Endothelial cell of umbilical vein (primary cell): ENCODE data around the gene CALY. TPM values are rescaled to one million over a fixed set of nuclear protein-coding genes. Genes with fewer than 3 reads are reported as not detected.

Experiments
- BruUV-seq: library from RNA; stranded (reverse); fragments of 400-500 nt; replicated peaks from 2 replicates; lab custom pipeline; 2021; lab: Mats Ljungman, UMichigan
- CTCF ChIA-PET: fragments of 300-600, 350-600 bp; sonication (Branson Sonifier 250); formaldehyde crosslinking; loops from one replicate; lab custom pipeline; 2021; ENCODE audit warnings: antibody characterized with exemption, inconsistent platforms; lab: Charles Lee
- POLR2A ChIA-PET: fragments of 300-600, 350-600 bp; sonication (Branson Sonifier 250); formaldehyde crosslinking; loops from one replicate; lab custom pipeline; 2021; ENCODE audit warnings: antibody characterized with exemption, inconsistent platforms; lab: Charles Lee
- DNase-seq: peaks from one replicate; pipeline ENCODE4 v3.0.0-alpha.2; 2011; ENCODE audit warnings: low read depth, low spot score
- FAIRE-seq: peaks from 2 replicates; lab custom pipeline; 2011; peaks lifted over from hg19 to GRCh38; lab: Jason Lieb, UNC
- H2AFZ ChIP-seq: 2 replicates; pipeline ENCODE4 v1.6.0; 2012; ENCODE audit warnings: low read depth, low read length, control low read depth, inconsistent platforms
- H3K27ac ChIP-seq: 2 replicates; pipeline ENCODE4 v1.5.1; 2011; ENCODE audit warnings: low read depth, mild to moderate bottlenecking, control low read depth, low read length, moderate library complexity; ENCODE audit not compliant: insufficient read depth
- H3K27me3 ChIP-seq, 2 experiments: 2 replicates each; pipeline versions ENCODE4 v1.6.0 to v1.6.1; 2011; ENCODE audit warnings: low read length in 2 of 2, mixed read lengths in 1 of 2; ENCODE audit not compliant: control insufficient read depth in 2 of 2, insufficient read depth in 2 of 2
- H3K36me3 ChIP-seq, 2 experiments: 2 replicates in 1 of 2; 3 replicates in 1 of 2; pipeline ENCODE4 v1.5.1; 2011; ENCODE audit warnings: low read length in 2 of 2, mild to moderate bottlenecking in 1 of 2, moderate library complexity in 1 of 2; ENCODE audit not compliant: control insufficient read depth in 2 of 2, insufficient read depth in 2 of 2; ENCODE audit errors: extremely low read depth in 1 of 2
- H3K4me1 ChIP-seq: 3 replicates; pipeline ENCODE4 v1.5.1; 2011; ENCODE audit warnings: mild to moderate bottlenecking, low read length; ENCODE audit not compliant: control insufficient read depth, insufficient read depth; ENCODE audit errors: extremely low read depth
- H3K4me2 ChIP-seq: 2 replicates; pipeline ENCODE4 v1.6.1; 2011; ENCODE audit warnings: low read length, control low read depth, mixed read lengths; ENCODE audit not compliant: insufficient read depth
- H3K4me3 ChIP-seq, 3 experiments: fragments of 200-600 bp in 1 of 3; sonication (generic), shearing (Covaris generic) in 1 of 3; replicated peaks in 1 of 3; 2 replicates each; pipeline ENCODE4 v1.5.1; 2011 to 2016; ENCODE audit warnings: control low read depth in 3 of 3, low read length in 3 of 3, mild to moderate bottlenecking in 2 of 3, inconsistent platforms in 1 of 3, low read depth in 1 of 3, moderate library complexity in 1 of 3; ENCODE audit not compliant: insufficient read depth in 1 of 3
- H3K79me2 ChIP-seq: 2 replicates; pipeline ENCODE4 v1.6.0; 2012; ENCODE audit warnings: low read length, inconsistent platforms; ENCODE audit not compliant: control insufficient read depth, insufficient read depth
- H3K9ac ChIP-seq: replicated peaks from 2 replicates; pipeline ENCODE3; 2011; ENCODE audit warnings: low read length, control low read depth; ENCODE audit not compliant: insufficient read depth; ENCODE audit errors: extremely low read depth
- H3K9me1 ChIP-seq: replicated peaks from 3 replicates; pipeline ENCODE4 v1.6.0; 2011; ENCODE audit warnings: mild to moderate bottlenecking, low read length; ENCODE audit not compliant: control insufficient read depth, insufficient read depth; ENCODE audit errors: extremely low read depth
- H3K9me3 ChIP-seq: replicated peaks from 2 replicates; pipeline ENCODE4 v1.5.1; 2012; ENCODE audit warnings: low read length, inconsistent platforms; ENCODE audit not compliant: control insufficient read depth, insufficient read depth
- H4K20me1 ChIP-seq: replicated peaks from 2 replicates; pipeline ENCODE3; 2011; ENCODE audit warnings: mild to moderate bottlenecking, low read length; ENCODE audit not compliant: control insufficient read depth, insufficient read depth; ENCODE audit errors: extremely low read depth
- CTCF ChIP-seq, 2 donors: IDR thresholded peaks; 1 replicate in 1 of 2; 2 replicates in 1 of 2; pipeline ENCODE4 v1.5.1; 2011; ENCODE audit warnings: low read length in 2 of 2, mild to moderate bottlenecking in 2 of 2, moderate library complexity in 2 of 2, control low read depth in 1 of 2, inconsistent platforms in 1 of 2, low read depth in 1 of 2; ENCODE audit not compliant: insufficient read depth in 1 of 2; ENCODE audit errors: extremely low read depth in 1 of 2
- EZH2 ChIP-seq: IDR thresholded peaks from 2 replicates; pipeline ENCODE4 v1.6.1; 2012; ENCODE audit warnings: borderline replicate concordance, low read depth, mild to moderate bottlenecking, moderate library complexity, low read length, inconsistent platforms; ENCODE audit not compliant: severe bottlenecking
- FOS ChIP-seq: IDR thresholded peaks from 2 replicates; pipeline ENCODE4 v1.6.1; 2011; ENCODE audit warnings: mild to moderate bottlenecking, low read length, moderate library complexity, borderline replicate concordance; ENCODE audit not compliant: insufficient read depth
- GATA2 ChIP-seq: IDR thresholded peaks from 2 replicates; pipeline ENCODE4 v1.7.0; 2011; ENCODE audit warnings: low read depth, mild to moderate bottlenecking, moderate library complexity, mixed read lengths, low read length; ENCODE audit not compliant: insufficient read length, insufficient read depth
- JUN ChIP-seq: IDR thresholded peaks from 2 replicates; pipeline ENCODE4 v1.6.1; 2011; ENCODE audit warnings: borderline replicate concordance, low read depth; ENCODE audit not compliant: insufficient read length, insufficient read depth
- MAX ChIP-seq: IDR thresholded peaks from 2 replicates; pipeline ENCODE4 v1.6.1; 2011; ENCODE audit not compliant: insufficient read depth, insufficient read length
- MYC ChIP-seq: IDR thresholded peaks from one replicate; pipeline ENCODE4 v1.6.1; 2011; ENCODE audit warnings: mild to moderate bottlenecking, low read depth, low read length
- POLR2A ChIP-seq: IDR thresholded peaks from 2 replicates; pipeline ENCODE4 v1.6.1; 2012; ENCODE audit warnings: low read depth, mild to moderate bottlenecking, control low read depth, low read length
- POLR2AphosphoS5 ChIP-seq: IDR thresholded peaks from 2 replicates; pipeline ENCODE4 v1.6.1; 2012; ENCODE audit warnings: low read depth, mild to moderate bottlenecking, control low read depth, low read length, moderate library complexity; ENCODE audit not compliant: insufficient read depth
- dilution Hi-C: fragments of 300-500 bp; cut with MboI; formaldehyde crosslinking; loops from one replicate; pipeline ENCODE4 v1.15.0; 2019; ENCODE audit warnings: low sequenced_read_pairs; ENCODE audit not compliant: extremely low pct_ligation_motif_present
- intact Hi-C: fragments of 100-400 bp; cut with micrococcal nuclease; formaldehyde crosslinking; loops from one replicate; pipeline ENCODE4 v1.10.0; 2022
- polyA plus RNA-seq, 4 experiments: library from polyadenylated mRNA; depleted of rRNA in 3 of 4; stranded (reverse) in 3 of 4; unstranded in 1 of 4; fragments of >200 nt; gene quantifications; 2 replicates each; pipeline versions ENCODE4 v1.2.1 to v1.2.3, GENCODE V29; 2011 to 2012; ENCODE audit warnings: missing spikeins in 1 of 4
- total RNA-seq: library from RNA; stranded (reverse); gene quantifications from 2 replicates; pipeline ENCODE4 v1.2.3, GENCODE V29; 2021

Gene CALY
- total and polyA plus RNA-seq, 2 donors (not counting 3 experiments of a cell fraction or from before 2014, with no cell fraction given), result not detected

GRCh38 chr10:133283931-133284330 is 52.8 kb downstream of the CALY start:
- H2AFZ ChIP-seq, result no peak overlapping the region
- TF ChIP-seq MYC, result no peak
- TF ChIP-seq FOS, result no peak
- no peak for TF ChIP-seq CTCF (IDR thresholded peaks at IDR 0.05; ENCODE audit: extremely low read depth in 1 of 2, insufficient read depth in 1 of 2, low read depth in 1 of 2, low read length in 2 of 2)
- TF ChIP-seq MAX, result no peak
- no peak overlapping the region for H3K4me3 ChIP-seq
- no peak overlapping the region for H3K4me2 ChIP-seq
- H3K4me1 ChIP-seq, result no peaks in the 10 kb centered on the region
- intact Hi-C loops, result no loop called here
- no TSS peak for BruUV-seq
- CTCF ChIA-PET, result interaction anchor here (1.0 kb wide), 1 partner anchor 9 kb away, joined by 3 read pairs; no protein-coding TSS in a partner anchor
- dilution Hi-C loops, result no loop called here
- H3K27me3 ChIP-seq, result no peaks in the 10 kb centered on the region
- H3K79me2 ChIP-seq, result no peaks in the 10 kb centered on the region
- no peak for FAIRE-seq
- DNase-seq, result no peak
- no peaks in the 10 kb centered on the region for H3K9me1 ChIP-seq
- H3K9ac ChIP-seq, result no peak overlapping the region
- no peaks in the 10 kb centered on the region for H4K20me1 ChIP-seq
- H3K36me3 ChIP-seq, result peaks cover 7 to 43% of the 10 kb centered on the region in 2 experiments
- no peak overlapping the region for H3K27ac ChIP-seq
- H3K9me3 ChIP-seq, result no peaks in the 10 kb centered on the region
- POLR2A ChIA-PET, result no interaction called here

- Histone ChIP-seq H4K20me1 (no peaks in the 10 kb centered on the region), H3K9ac (no peak overlapping the region), H3K27me3 (no peaks in the 10 kb centered on the region), H3K9me3 (no peaks in the 10 kb centered on the region), H3K4me1 (no peaks in the 10 kb centered on the region), H3K36me3 (peaks cover 7 to 39% of the 10 kb centered on the region in 2 experiments), H2AFZ (no peak overlapping the region), H3K4me2 (no peak overlapping the region), H3K27ac (no peak overlapping the region), H3K79me2 (no peaks in the 10 kb centered on the region), H3K4me3 (no peak overlapping the region), H3K9me1 (no peaks in the 10 kb centered on the region)
- no peak for FAIRE-seq
- TF ChIP-seq POLR2AphosphoS5 (no peak), CTCF (IDR thresholded peaks at IDR 0.05; ENCODE audit: extremely low read depth in 1 of 2, insufficient read depth in 1 of 2, low read depth in 1 of 2, low read length in 2 of 2) (no peak), EZH2 (no peak), GATA2 (no peak), MYC (no peak), FOS (no peak), POLR2A (no peak), MAX (no peak), JUN (no peak)
- ChIA-PET POLR2A (no interaction called here), CTCF (no interaction called here)
- no peak for DNase-seq
- intact Hi-C loops, result no loop called here
- BruUV-seq, result no TSS peak
- dilution Hi-C loops, result no loop called here
Observed at GRCh38 chr10:133282846-133283390, 53.8 kb downstream of the CALY start.
